ENCODE measurements around the gene ICOSLG.
"Not testable (repeated sequence)": the region's sequence is repeated elsewhere in the genome, so short reads cannot be mapped to it uniquely, and the experiment has no call there.

The ICOSLG gene

GRCh38 chr21:44283948-44284347, 43.2 kb upstream of the ICOSLG start:
- H3K4me1 ChIP-seq (ENCODE audit: low read length), result no peaks in the 10 kb centered on the region
- H3K9me3 ChIP-seq (replicated peaks; ENCODE audit: insufficient read depth, low read length), result no peaks in the 10 kb centered on the region
- H3K9me2 ChIP-seq (replicated peaks; ENCODE audit: insufficient read depth, low read length), result no peaks in the 10 kb centered on the region
- no peaks in the 10 kb centered on the region for H3K36me3 ChIP-seq (replicated peaks; ENCODE audit: insufficient read depth, low read length)
- H3K27me3 ChIP-seq (replicated peaks; ENCODE audit: insufficient read depth, low read length), result peaks cover 87% of the 10 kb centered on the region
- no peak overlapping the region for H3K4me3 ChIP-seq (ENCODE audit: low read length)
- H3K79me2 ChIP-seq (ENCODE audit: low read length), result no peaks in the 10 kb centered on the region
- no peaks in the 10 kb centered on the region for H3F3A ChIP-seq (ENCODE audit: insufficient read depth, low read length)
- no peak for DNase-seq
- H4K20me1 ChIP-seq (ENCODE audit: insufficient read depth, low read length), result no peaks in the 10 kb centered on the region
- H2AFZ ChIP-seq (ENCODE audit: low read length), result no peak overlapping the region
- TF ChIP-seq CTCF (IDR thresholded peaks at IDR 0.05; ENCODE audit: low read length), result no peak
- no peak for TF ChIP-seq EZH2phosphoT487 (IDR thresholded peaks at IDR 0.05; ENCODE audit: low read length)
- TF ChIP-seq EZH2 (optimal IDR thresholded peaks at IDR 0.05; ENCODE audit: low read depth, low read length), result no peak
- no peak overlapping the region for H3K4me2 ChIP-seq (ENCODE audit: low read depth, low read length)
- no peak overlapping the region for H3K9ac ChIP-seq (ENCODE audit: low read length)
- H3K27ac ChIP-seq (ENCODE audit: low read length), result no peak overlapping the region

- not testable (repeated sequence) for H3F3A ChIP-seq (ENCODE audit: insufficient read depth, low read length); H3K9me2 ChIP-seq (replicated peaks; ENCODE audit: insufficient read depth, low read length); H3K79me2 ChIP-seq (ENCODE audit: low read length); H3K9ac ChIP-seq (ENCODE audit: low read length); H3K9me3 ChIP-seq (replicated peaks; ENCODE audit: insufficient read depth, low read length); H3K27ac ChIP-seq (ENCODE audit: low read length); H4K20me1 ChIP-seq (ENCODE audit: insufficient read depth, low read length); DNase-seq; H3K4me1 ChIP-seq (ENCODE audit: low read length); H3K4me3 ChIP-seq (ENCODE audit: low read length); H2AFZ ChIP-seq (ENCODE audit: low read length); H3K36me3 ChIP-seq (replicated peaks; ENCODE audit: insufficient read depth, low read length); H3K4me2 ChIP-seq (ENCODE audit: low read depth, low read length)
- H3K27me3 ChIP-seq (replicated peaks; ENCODE audit: insufficient read depth, low read length), result peaks cover 82% of the 10 kb centered on the region
Observed at GRCh38 chr21:44283211-44283785, 42.6 kb upstream of the ICOSLG start.

- DNase-seq, result no peak
- Histone ChIP-seq H3K27me3 (replicated peaks; ENCODE audit: insufficient read depth, low read length) (peaks cover 73% of the 10 kb centered on the region), H4K20me1 (ENCODE audit: insufficient read depth, low read length) (no peaks in the 10 kb centered on the region), H3K4me3 (ENCODE audit: low read length) (no peak overlapping the region), H3K4me2 (ENCODE audit: low read depth, low read length) (no peak overlapping the region), H3F3A (ENCODE audit: insufficient read depth, low read length) (no peaks in the 10 kb centered on the region), H3K36me3 (replicated peaks; ENCODE audit: insufficient read depth, low read length) (no peaks in the 10 kb centered on the region), H3K9me3 (replicated peaks; ENCODE audit: insufficient read depth, low read length) (no peaks in the 10 kb centered on the region), H3K9ac (ENCODE audit: low read length) (no peak overlapping the region), H3K9me2 (replicated peaks; ENCODE audit: insufficient read depth, low read length) (no peaks in the 10 kb centered on the region), H3K79me2 (ENCODE audit: low read length) (no peaks in the 10 kb centered on the region), H2AFZ (ENCODE audit: low read length) (no peak overlapping the region), H3K27ac (ENCODE audit: low read length) (no peak overlapping the region), H3K4me1 (ENCODE audit: low read length) (no peaks in the 10 kb centered on the region)
- TF ChIP-seq CTCF (IDR thresholded peaks at IDR 0.05; ENCODE audit: low read length) (no peak), EZH2 (optimal IDR thresholded peaks at IDR 0.05; ENCODE audit: low read depth, low read length) (no peak), EZH2phosphoT487 (IDR thresholded peaks at IDR 0.05; ENCODE audit: low read length) (no peak)
Observed at GRCh38 chr21:44282370-44282769, 41.6 kb upstream of the ICOSLG start.

GRCh38 chr21:44281801-44282200, 41.1 kb upstream of the ICOSLG start:
- no peaks in the 10 kb centered on the region for H3K9me3 ChIP-seq (replicated peaks; ENCODE audit: insufficient read depth, low read length)
- no peak overlapping the region for H3K4me3 ChIP-seq (ENCODE audit: low read length)
- no peak overlapping the region for H2AFZ ChIP-seq (ENCODE audit: low read length)
- no peak for TF ChIP-seq CTCF (IDR thresholded peaks at IDR 0.05; ENCODE audit: low read length)
- no peak for TF ChIP-seq EZH2phosphoT487 (IDR thresholded peaks at IDR 0.05; ENCODE audit: low read length)
- TF ChIP-seq EZH2 (optimal IDR thresholded peaks at IDR 0.05; ENCODE audit: low read depth, low read length), result no peak
- H3K79me2 ChIP-seq (ENCODE audit: low read length), result no peaks in the 10 kb centered on the region
- no peaks in the 10 kb centered on the region for H3F3A ChIP-seq (ENCODE audit: insufficient read depth, low read length)
- no peak overlapping the region for H3K27ac ChIP-seq (ENCODE audit: low read length)
- no peak overlapping the region for H3K4me2 ChIP-seq (ENCODE audit: low read depth, low read length)
- no peaks in the 10 kb centered on the region for H4K20me1 ChIP-seq (ENCODE audit: insufficient read depth, low read length)
- no peak for DNase-seq
- H3K4me1 ChIP-seq (ENCODE audit: low read length), result no peaks in the 10 kb centered on the region
- no peak overlapping the region for H3K9ac ChIP-seq (ENCODE audit: low read length)
- no peaks in the 10 kb centered on the region for H3K9me2 ChIP-seq (replicated peaks; ENCODE audit: insufficient read depth, low read length)
- H3K27me3 ChIP-seq (replicated peaks; ENCODE audit: insufficient read depth, low read length), result peaks cover 67% of the 10 kb centered on the region
- H3K36me3 ChIP-seq (replicated peaks; ENCODE audit: insufficient read depth, low read length), result no peaks in the 10 kb centered on the region

Measured in MM.1S (cell line).